ENCODE measurements around the gene SHKBP1.

Gene SHKBP1

GRCh38 chr19:40582467-40582866 lies 5.8 kb downstream of the SHKBP1 start:
- Histone ChIP-seq H3K36me3 (peaks cover 27 to 72% (median 54%) of the 10 kb centered on the region in 3 donors), H3K4me1 (peaks cover 0 to 11% (median 7%) of the 10 kb centered on the region in 4 donors), H3K27me3 (no peaks in the 10 kb centered on the region), H3K27ac (no peak overlapping the region), H3K9me3 (no peaks in the 10 kb centered on the region), H3K4me3 (no peak overlapping the region)
- no peak for TF ChIP-seq CTCF (IDR thresholded peaks at IDR 0.05)
- DNase-seq, result no peak
- intact Hi-C loops (cut with DNase I; ENCODE audit: low total_unique reads), result no loop called here

- Histone ChIP-seq H3K4me3 (no peak overlapping the region), H3K27me3 (no peaks in the 10 kb centered on the region), H3K4me1 (peaks cover 0 to 3% (median 2%) of the 10 kb centered on the region in 4 donors), H3K9me3 (no peaks in the 10 kb centered on the region), H3K36me3 (peaks cover 28 to 80% (median 54%) of the 10 kb centered on the region in 3 donors), H3K27ac (no peak overlapping the region)
- intact Hi-C loops (cut with DNase I; ENCODE audit: low total_unique reads), result no loop called here
- no peak for DNase-seq
- TF ChIP-seq CTCF (IDR thresholded peaks at IDR 0.05), result no peak
Observed at GRCh38 chr19:40583283-40583682, 6.6 kb downstream of the SHKBP1 start.

DNA sequence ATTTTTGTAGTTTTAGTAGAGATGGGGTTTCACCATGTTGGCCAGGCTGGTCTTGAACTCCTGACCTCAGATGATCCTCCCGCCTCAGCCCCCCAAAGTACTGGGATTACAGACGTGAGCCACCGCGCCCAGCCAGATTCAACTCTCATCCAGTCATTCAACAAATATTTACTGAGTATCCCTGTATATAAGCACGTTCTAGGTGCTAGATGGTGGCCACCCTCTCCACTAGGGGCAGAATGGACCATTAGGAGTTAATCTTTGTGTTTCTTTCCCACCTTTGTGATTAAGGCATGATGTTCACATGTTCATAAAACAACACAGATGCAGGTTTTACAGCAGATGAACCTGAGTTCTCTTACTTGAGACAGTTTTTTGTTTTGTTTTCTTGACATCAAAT lies 7.3 kb downstream of the SHKBP1 start:
- H3K4me1 ChIP-seq, result no peaks in the 10 kb centered on the region
- no peaks in the 10 kb centered on the region for H3K27me3 ChIP-seq
- H3K4me3 ChIP-seq, result no peak overlapping the region
- intact Hi-C loops (cut with DNase I; ENCODE audit: low total_unique reads), result no loop called here
- peaks cover 28 to 87% (median 54%) of the 10 kb centered on the region in 3 donors for H3K36me3 ChIP-seq
- H3K27ac ChIP-seq, result no peak overlapping the region
- no peak for DNase-seq
- TF ChIP-seq CTCF (IDR thresholded peaks at IDR 0.05), result no peak
- H3K9me3 ChIP-seq, result no peaks in the 10 kb centered on the region

GRCh38 chr19:40585241-40585981 lies 8.7 kb downstream of the SHKBP1 start:
- H3K9me3 ChIP-seq, result no peaks in the 10 kb centered on the region
- no peak overlapping the region for H3K27ac ChIP-seq
- no peak overlapping the region for H3K4me3 ChIP-seq
- H3K4me1 ChIP-seq, result no peaks in the 10 kb centered on the region
- H3K36me3 ChIP-seq, result peaks cover 25 to 85% (median 51%) of the 10 kb centered on the region in 3 donors
- intact Hi-C loops (cut with DNase I; ENCODE audit: low total_unique reads), result no loop called here
- H3K27me3 ChIP-seq, result no peaks in the 10 kb centered on the region
- DNase-seq, result no peak
- TF ChIP-seq CTCF (IDR thresholded peaks at IDR 0.05), result no peak

GRCh38 chr19:40585982-40586422 lies 9.3 kb downstream of the SHKBP1 start:
- Histone ChIP-seq H3K27ac (no peak overlapping the region), H3K4me1 (no peaks in the 10 kb centered on the region), H3K27me3 (no peaks in the 10 kb centered on the region), H3K4me3 (no peak overlapping the region), H3K36me3 (peaks cover 19 to 83% (median 48%) of the 10 kb centered on the region in 3 donors), H3K9me3 (no peaks in the 10 kb centered on the region)
- no peak for DNase-seq
- intact Hi-C loops (cut with DNase I; ENCODE audit: low total_unique reads), result no loop called here
- TF ChIP-seq CTCF (IDR thresholded peaks at IDR 0.05), result no peak
